Bone marrow (tissue), 2 donors: ENCODE measurements around the gene PIGT.

ENCODE experiments used
- DNase-seq, 2 donors: peaks; one replicate each; lab custom pipeline; 2025; lab: John Stamatoyannopoulos, UW

PIGT gene

GRCh38 chr20:45400346-45401031 is 15.5 kb upstream of the PIGT start:
- DNase-seq, result no peak

- DNase-seq, result no peak
Measured at GRCh38 chr20:45402946-45403345, 13.0 kb upstream of the PIGT start.

DNA sequence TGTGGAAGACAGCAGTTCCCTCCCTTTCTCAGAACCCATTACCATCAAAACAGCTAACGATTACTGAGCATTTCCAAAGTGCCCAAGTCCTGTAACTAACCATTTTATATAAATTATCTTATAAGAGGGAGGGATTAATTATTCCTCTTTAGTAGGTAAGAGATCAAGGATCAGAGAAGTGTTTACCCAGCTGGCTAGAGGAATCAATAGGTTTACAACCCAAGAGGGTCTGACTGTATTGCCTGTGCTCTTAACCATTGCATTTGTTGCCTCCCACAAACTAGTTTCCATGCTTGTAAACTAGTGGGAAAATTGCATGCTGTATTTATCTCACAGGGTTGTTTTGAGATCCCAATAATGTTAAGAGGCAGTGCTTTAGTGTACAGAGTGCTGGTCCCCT is 11.5 kb upstream of the PIGT start:
- no peak for DNase-seq

DNA sequence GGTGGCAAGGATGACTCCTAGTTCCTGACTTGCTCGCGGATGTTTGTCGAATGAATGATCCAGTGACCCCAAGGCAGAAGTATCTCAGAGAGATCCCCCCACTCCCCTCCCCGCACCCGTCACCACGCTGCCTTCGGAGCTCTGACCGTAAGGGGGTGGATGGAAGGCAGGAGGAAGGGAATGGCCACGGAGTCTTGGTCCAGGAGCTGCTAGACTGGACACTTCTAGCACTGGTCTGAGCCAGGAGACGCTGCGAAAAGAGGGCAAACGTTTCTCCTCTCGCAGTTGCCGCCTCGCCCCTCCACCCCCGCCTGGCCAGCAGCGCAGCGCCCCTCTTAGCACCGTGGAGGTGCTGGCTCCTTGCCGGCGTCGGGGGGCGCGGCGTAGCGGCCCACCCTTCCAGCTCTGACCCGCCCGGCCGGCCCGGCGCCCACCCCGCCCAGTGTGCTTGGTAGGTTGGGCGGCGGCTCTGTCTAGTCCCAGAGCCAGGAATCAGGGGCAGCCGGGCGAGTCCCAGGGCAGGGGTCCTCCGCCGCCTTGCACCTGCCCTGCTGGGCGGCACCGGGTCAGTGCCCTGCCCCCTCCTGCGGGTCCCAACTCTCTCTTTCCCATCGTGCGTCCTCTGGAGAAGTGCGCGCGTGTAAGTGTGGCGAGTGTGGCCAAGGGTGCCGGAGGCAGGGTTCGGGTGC is 10.2 kb upstream of the PIGT start:
- no peak for DNase-seq

GRCh38 chr20:45406260-45407066 is 9.5 kb upstream of the PIGT start:
- DNase-seq, result no peak

GRCh38 chr20:45407067-45407745 is 8.7 kb upstream of the PIGT start:
- DNase-seq, result no peak

DNA sequence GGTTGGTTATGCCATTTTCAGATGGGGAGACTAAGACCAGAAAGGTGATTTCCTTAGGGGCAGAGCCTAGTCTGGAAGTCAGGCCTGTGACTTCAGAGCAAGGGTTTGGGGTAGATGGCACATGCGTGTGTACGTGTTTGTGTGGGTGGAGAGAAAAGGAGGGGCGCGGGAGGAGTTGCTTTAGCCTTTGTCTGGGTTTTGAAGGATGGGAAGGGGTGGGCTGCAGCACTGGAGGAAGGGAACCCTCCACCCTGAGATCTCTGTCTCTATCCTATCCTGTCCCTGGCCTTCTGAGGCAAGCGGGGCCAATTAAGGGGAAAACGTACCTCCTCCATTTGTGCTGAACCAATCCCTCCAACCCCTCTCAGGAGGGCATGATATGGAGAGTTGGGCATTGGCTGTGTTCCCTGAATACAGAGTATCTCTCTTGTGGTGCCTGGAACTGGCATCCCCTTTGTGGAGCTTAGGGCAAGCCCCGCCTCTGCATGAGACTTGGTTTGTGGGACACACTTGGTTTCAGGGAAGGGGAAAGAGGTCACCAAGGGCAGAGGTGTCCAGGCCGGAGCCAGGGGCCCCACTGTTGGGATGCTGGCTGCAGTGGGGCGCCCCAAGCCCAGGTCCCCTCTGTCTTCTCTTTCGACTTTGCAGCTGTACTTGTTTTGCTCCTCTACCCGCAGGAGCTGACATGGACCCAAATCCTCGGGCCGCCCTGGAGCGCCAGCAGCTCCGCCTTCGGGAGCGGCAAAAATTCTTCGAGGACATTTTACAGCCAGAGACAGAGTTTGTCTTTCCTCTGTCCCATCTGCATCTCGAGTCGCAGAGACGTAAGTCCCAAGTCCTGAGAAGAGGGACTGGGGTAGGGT is 7.9 kb upstream of the PIGT start, which contains the start of gene DBNDD2:
DBNDD2 (plus strand) TSS at position 507 of the 863 bp plus-strand sequence; CDS start at position 686, 179 bp downstream.
- DNase-seq, result no peak

DNA sequence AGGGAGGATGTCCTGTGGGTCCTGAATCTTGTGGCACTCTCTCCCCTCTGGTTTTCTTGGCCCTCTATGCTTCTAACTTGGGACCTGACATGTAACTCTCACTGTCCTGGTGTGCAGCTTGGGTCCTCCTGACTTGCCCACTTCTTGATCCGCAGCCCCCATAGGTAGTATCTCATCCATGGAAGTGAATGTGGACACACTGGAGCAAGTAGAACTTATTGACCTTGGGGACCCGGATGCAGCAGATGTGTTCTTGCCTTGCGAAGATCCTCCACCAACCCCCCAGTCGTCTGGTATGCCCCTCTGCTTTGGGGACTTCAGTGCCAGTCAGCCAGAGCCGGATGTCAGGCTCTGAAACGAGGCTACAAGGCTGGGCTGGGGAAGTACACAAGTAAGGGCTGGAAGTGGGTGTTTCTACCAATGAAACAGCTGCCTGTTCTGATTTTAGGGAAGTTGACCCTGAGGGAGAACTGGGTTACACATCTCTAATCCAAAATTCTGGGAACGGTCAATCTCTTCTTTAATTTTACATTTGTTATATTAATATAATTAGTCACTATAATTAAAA is 7.2 kb upstream of the PIGT start:
- peak in 1 of 2 donors; percentile 51 for DNase-seq

- no peak for DNase-seq
Measured at GRCh38 chr20:45409521-45410272, 6.2 kb upstream of the PIGT start.

DNA sequence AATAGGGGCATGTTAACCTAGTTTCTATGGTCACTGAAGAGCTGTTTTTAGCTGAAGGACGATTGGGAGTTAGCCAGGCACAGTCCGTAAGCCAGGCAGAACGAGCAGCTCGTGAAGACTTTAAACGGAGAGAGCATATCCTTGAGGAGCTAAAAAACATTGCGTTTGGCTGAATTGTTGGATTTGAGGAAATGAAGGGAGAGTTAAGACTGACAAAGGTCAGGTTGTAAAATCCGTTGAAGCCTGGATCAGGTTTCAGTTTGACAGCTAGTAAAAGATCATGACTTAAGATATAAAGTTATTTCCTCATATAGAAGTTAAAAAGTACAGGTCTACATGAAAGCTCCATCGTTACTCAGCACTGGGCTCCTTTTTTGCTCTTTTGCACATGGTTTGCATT is 5.1 kb upstream of the PIGT start:
- DNase-seq, result no peak

DNA sequence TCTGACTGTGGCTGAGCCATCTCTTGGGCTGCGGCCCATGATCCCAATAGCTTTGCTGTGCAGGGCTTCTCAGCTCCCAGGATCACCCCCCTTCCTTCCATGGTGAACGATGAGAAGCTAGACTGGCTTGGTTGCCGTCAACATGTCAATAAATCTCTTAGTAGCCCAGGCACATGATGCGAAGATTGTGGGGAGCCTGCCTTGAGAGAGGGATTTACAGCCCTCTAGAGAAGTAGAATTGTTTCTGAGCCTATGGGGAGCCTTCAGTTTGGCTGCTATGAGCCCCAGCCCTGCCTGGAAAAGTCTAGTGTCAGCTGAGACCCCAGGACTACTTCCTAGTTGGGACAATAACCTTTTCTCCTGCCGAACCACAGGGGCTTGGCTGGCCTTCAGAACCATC is 3.3 kb upstream of the PIGT start:
- no peak for DNase-seq

GRCh38 chr20:45413479-45413878 is 2.5 kb upstream of the PIGT start:
- DNase-seq, result no peak

- DNase-seq, result no peak
Measured at GRCh38 chr20:45416917-45417316, 976 bp downstream of the PIGT start.

- no peak for DNase-seq
Measured at GRCh38 chr20:45419188-45420091, 3.5 kb downstream of the PIGT start.

DNA sequence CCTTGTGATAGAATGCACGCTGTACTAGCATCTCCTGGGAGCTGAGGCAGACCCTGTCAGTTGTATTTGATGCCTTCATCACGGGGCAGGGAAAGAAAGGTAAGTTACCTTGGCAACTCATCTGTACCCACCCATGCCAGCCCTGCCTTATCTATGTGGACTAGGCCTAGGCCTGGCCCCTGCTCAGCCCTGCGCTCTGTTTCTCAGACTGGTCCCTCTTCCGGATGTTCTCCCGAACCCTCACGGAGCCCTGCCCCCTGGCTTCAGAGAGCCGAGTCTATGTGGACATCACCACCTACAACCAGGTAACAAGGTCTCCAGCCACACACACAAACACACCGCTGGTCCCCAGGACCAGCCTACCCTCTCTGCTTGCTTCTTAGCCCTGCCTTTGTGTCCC is 4.2 kb downstream of the PIGT start:
- DNase-seq, result no peak

GRCh38 chr20:45423700-45424099 is 7.8 kb downstream of the PIGT start:
- no peak for DNase-seq

GRCh38 chr20:45425561-45425960 is 9.6 kb downstream of the PIGT start:
- no peak for DNase-seq

DNA sequence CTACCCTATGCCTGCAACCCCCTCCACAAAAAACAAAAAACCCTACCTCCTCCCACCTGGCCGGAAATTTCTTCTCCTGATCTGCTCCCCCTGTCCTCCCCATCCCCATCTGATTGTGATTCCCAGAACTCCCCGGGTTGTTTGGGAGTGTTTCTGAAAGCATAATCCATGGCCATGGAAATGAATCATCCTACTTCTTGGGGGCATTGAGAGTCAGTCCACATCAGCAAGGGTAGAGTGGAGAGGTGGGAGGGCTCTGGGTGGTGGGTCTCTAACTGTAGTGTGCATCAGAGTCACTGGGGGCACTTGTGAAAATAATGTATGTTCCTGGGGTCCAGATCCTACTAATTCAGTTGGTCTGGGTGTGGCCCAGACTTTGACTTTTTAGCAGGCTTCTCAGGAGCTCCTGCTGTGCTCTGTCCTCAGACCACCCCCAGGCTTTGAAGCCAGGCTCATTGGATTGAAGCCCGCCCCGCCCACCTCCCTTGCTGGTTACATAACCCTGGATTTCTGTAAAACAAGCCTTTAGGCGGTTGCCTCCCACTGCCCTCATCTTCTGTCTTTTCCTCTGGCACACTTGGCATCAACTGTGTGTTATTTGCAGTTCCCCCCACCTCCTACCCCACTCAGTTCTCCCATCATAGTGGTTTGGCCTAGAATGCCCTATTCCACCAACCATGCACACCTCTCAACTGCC is 10.5 kb downstream of the PIGT start:
- no peak for DNase-seq
